Measurements from ENCODE around the gene TBC1D23. TPM values are rescaled to one million over a fixed set of nuclear protein-coding genes. Genes with fewer than 3 reads are reported as not detected.

Gene TBC1D23
- total and polyA plus RNA-seq, 2 of the 13 experiments (the other 11 are each of a cell fraction or from before 2014, with no cell fraction given): 28.7 to 35.4 TPM

GRCh38 chr3:100338911-100339310, 78.1 kb downstream of the TBC1D23 start:
- Histone ChIP-seq H3K36me3 (replicated peaks in 1 of 2; ENCODE audit: control insufficient read depth in 1 of 2, insufficient read depth in 2 of 2, low read length in 2 of 2) (peaks cover 0 to 8% of the 10 kb centered on the region in 2 experiments; a peak in 1 of 5 replicates), H3K27me3 (ENCODE audit: control insufficient read depth in 1 of 2, insufficient read depth in 2 of 2, low read length in 2 of 2) (no peaks in the 10 kb centered on the region), H3K9ac (ENCODE audit: insufficient read depth, low read depth, low read length) (no peak overlapping the region), H2AFZ (ENCODE audit: low read length) (no peak overlapping the region), H3K79me2 (ENCODE audit: insufficient read depth, low read length) (no peaks in the 10 kb centered on the region), H3K4me1 (ENCODE audit: insufficient read depth, low read length) (peaks cover 17% of the 10 kb centered on the region), H3K4me2 (ENCODE audit: low read depth, low read length) (no peak overlapping the region), H3K27ac (ENCODE audit: extremely low read length, insufficient read depth, low read length) (no peak overlapping the region), H3K4me3 (replicated peaks in 1 of 3; ENCODE audit: insufficient read depth in 1 of 3, low read depth in 2 of 3, low read length in 3 of 3) (no peak overlapping the region), H3K9me3 (ENCODE audit: low read length) (no peaks in the 10 kb centered on the region), H4K20me1 (ENCODE audit: insufficient read depth, low read length) (no peaks in the 10 kb centered on the region)
- in situ Hi-C loops (cut with HindIII; ENCODE audit: extremely low pct_ligation_motif_present, low pct_unique_long_range_greater_than_20kb) (no loop called here), intact Hi-C loops (cut with micrococcal nuclease; ENCODE audit: unreplicated experiment) (no loop called here)
- CTCF ChIA-PET (ENCODE audit: low intra/inter-chr PET ratio, low total read pairs): no interaction called here
- ATAC-seq (no peak), DNase-seq (ENCODE audit: low spot score) (no peak), FAIRE-seq (no peak)
- WGBS (ENCODE audit: low lambda C conversion rate): 97% methylated on average over 10 of the region's 10 CpGs
- no peak for TF ChIP-seq RAD51 (IDR thresholded peaks at IDR 0.05; ENCODE audit: borderline replicate concordance)
- TF ChIP-seq ZNF770 (CRISPR knock-in tag; IDR thresholded peaks at IDR 0.05): no peak
- no peak for TF ChIP-seq MAFF (IDR thresholded peaks at IDR 0.05; ENCODE audit: low read depth, low read length)
- no peak for TF ChIP-seq ZBTB34 (CRISPR knock-in tag; IDR thresholded peaks at IDR 0.05)
- TF ChIP-seq ZC3H13 (CRISPR knock-in tag; IDR thresholded peaks at IDR 0.05): no peak
- no peak for TF ChIP-seq ZNF326 (CRISPR knock-in tag; IDR thresholded peaks at IDR 0.05; ENCODE audit: borderline replicate concordance)
- no TSS peak for BruUV-seq (replicated peaks)
- POLR2A ChIA-PET: no interaction called here

Measured in HepG2 (cell line).